ENCODE measurements around the gene STK24.
A peak's percentile ranks its signal among the peaks of the same experiment; 100 is the strongest.
"Not testable (repeated sequence)": the region's sequence is repeated elsewhere in the genome, so short reads cannot be mapped to it uniquely, and the experiment has no call there.

The STK24 gene

DNA sequence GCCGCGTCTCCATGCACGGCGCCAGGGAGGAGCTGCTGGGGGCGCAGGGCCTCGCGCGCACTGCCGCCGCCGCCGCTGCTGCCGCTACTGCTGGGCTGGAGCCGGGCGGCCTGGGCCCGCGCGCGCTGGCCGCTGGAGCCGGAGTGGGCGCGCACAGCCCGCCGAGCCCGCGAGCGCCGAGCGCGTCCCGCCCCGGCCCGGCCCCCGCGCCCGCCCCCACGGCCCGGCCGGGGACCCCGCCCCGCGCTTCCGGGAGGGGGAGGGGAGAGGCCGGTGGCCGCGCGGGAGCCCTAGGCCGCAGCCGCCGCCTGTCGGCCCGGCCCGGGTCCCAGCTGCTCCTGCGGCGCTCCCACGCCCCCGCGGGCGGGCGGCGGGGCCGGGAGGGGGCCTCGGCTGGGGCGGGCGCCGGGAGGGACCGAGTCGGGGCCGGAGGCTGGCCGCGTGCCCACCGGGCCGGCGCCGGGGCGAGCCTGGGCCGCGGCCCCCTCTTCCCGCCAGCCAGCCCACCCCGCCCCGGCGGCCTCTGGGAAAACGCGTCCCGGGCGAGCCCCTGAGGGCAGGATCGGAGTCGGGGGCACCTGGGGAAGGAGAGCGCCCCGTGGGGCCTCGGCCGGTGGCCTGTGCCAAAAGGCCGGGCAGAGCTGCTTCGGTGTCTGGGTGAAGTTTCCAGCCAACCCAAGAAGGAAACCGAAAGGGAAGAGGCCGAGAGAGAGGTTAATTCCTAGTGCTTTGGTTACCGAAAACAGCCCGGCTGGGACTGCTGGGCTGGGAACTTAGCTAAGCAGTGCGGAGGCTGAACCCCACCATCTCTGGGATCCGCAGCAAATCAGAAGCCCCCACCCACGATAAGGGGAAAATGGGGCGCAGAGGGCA is at the start of gene STK24:
STK24 (minus strand) TSS at position 145 of the 873 bp plus-strand sequence. CDS start 321 bp downstream, outside the sequence.
- peak; percentile 77 for DNase-seq

DNA sequence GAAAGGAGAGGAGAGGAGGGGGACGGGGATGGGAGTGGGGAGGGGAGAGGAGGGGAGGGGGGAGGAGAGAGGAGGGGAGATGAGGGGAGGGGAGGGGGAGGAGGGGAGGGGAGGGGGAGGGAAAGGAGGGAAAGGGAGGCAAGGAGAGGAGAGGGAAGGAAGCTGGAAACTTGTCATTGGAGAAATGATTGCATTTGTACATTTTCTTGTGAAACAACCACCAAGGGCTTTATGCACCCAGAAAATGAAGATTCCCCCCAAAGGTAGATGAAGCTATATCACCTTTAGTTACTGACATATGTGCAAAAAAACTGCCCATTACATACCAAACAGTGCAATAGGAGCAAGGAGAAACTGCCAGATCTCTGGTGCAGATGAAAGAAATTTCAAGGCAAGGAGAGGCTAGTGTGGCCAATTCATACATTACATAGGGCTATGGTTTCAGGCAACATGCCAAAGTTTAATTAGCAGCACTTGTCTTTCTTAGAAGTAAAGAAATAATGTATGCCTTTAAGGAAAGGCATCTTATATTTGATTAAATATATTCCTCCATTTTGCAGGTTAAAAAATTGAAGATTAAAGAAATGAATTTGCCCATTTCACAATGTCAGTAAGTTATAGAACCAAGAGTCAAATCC is 49.5 kb upstream of the STK24 start:
- no peak for DNase-seq

DNA sequence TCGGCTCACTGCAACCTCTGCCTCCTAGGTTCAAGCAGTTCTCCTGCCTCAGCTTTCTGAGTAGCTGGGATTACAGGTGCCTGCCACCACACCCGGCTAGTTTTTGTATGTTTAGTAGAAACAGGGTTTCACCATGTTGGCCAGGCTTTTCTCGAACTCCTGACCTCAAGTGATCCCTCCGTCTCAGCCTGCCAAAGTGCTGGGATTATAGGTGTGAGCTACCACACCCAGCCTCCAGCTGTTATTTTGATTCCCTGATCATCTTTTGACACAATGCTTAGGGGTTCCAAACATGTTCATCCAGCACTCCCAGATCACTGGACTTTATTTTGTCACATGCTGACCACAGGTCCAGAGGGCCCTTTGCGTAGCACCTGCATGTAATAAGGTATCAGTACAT is 47.7 kb upstream of the STK24 start:
- not testable (repeated sequence) for DNase-seq

DNA sequence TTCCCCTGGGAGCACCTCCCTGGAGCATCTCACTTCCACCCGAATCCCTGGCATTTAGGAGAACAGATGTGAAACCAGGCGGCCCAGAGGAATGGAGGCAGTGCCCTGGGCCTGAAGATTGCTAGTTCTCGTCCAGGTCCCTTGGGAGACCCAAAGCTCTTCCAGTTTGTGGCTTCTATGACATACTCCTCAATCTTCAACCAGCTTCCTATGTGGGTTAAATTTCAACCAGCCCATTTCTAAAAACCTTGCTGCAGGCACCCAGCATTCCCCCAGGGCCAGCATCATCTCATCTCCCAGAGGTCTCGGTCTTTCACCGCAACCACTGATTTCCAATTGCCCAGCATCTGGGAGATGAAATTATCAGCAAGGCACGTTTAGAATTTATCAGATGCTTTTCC is 46.0 kb upstream of the STK24 start:
- no peak for DNase-seq

DNA sequence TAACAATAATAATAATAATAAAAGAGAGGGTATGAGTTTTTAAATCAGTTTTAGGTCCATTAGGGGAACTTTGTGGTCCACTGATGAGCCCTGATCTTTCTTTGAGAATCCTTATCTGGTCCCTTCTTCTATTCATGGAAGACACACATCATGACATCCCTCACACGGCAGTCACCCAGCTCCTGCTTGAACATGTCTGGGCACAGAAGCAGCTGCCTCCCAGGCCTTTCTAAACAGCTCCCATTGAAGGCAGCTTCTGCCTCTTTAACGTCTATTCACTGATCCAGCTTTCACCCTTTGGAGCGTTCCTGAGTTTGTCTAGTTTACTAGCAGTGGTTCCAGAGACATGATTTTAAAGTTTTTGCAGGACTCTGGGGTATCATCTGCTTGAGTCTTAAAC is 42.6 kb upstream of the STK24 start:
- DNase-seq: no peak

DNA sequence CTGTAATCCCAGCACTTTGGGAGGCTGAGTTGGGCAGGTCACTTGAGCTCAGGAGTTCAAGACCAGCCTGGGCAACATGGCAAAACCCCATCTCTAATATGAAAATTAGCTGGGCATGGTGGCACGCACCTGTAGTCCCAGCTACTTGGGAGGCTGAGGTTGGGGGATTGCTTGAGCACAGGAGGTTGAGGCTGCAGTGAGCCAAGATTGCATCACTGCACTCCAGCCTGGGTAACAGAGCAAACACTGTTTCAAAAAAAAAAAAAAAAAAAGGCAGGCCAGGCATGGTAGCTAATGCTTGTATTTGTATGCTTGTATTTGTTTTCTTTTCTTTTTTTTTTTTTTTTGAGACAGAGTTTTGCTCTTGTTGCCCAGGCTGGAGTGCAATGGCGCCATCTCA is 38.7 kb upstream of the STK24 start:
- not testable (repeated sequence) for DNase-seq

DNA sequence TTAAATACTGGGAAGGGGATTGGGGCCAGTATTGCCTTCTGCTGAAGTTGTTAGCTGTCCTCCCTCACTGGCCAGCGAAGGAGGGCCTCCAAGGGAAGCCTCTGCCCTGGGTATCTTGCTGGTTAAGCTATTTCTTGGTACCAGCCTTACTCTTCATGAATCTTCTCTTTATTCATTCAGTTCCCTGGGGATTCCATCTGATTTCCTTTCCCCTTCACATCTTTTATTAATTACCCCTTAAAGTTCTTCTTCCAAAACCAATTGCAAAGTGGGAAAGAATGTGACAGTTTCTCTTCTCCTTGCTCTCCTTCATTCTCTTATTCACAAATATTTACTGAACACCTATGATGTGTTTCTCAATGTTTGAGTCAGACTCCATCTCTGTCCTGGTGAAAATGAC is 36.7 kb upstream of the STK24 start:
- DNase-seq: no peak

DNA sequence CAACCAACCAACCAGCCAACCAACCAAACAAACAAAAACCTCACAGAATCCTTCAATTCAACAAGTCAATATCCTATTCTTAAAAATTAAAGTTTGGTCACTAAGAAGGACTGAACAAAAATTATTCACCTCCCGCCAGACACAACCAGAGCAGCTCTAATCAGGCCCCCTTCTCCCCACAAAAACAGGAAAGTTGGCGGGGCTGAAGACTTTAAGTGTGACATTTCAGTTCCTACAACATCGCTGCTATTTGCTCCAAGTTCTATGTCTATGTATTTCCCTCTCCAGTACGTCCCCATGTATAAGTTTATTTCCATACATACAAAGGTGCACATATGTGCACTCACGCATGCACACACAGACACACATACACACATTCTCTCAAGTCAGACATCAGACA is 32.8 kb upstream of the STK24 start:
- DNase-seq: no peak

DNA sequence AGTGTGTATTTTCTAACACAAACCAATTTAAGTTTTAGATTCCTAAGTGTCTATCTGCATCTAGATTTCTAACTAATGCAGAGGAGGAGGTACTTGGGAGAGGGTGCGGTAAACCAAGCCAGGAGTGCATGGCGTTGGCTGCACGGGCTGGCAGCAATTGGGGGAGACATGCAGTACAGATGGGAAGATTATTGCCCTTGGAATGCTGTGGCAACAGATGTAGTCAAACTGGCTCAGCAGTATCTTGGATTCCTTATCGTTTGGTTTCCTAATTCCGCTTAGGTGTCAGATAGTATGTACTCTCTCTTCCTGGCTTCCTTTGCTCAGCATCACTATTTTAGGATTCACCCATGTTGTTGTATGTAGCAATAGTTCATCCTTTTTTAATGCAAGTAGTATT is 29.4 kb upstream of the STK24 start:
- peak; percentile 76 for DNase-seq

DNA sequence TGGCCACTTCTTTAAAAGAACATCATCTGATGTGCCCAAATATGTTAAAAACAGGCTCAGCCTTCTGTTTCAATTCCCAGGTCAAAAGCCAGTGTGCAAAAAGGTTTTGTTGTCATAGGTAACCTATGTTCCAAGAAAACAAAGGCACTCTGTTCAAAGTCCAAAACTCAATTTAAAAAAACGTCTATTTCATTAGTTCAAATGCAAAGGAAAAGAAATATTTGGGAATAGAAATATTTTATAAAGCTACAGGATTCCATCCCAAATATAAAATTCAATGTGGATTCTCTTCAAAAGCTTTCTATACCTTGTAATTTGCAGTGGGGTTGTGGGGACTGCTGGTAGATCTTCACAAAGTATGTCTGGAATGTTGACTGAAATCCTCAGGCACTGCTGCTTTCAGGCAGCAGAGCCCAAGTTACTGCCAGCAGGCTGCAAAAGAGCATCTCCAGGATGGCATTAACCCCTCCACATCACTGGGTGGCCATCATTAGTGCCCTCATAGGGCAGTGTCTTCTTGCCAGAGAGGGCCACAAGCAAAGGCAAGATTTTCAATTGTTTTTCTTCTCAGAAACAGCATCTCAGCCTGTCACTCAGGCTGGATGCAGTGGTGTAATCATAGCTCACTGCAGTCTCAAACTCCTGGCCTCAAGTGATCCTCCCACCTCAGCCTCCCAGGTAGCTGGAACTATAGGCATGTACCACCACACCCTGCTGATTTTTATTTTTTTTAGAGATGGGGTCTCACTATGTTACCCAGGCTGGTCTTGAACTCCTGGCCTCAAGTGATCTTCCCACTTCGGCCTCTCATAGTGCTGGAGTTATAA is 22.8 kb upstream of the STK24 start:
- DNase-seq: peak; percentile 76

DNA sequence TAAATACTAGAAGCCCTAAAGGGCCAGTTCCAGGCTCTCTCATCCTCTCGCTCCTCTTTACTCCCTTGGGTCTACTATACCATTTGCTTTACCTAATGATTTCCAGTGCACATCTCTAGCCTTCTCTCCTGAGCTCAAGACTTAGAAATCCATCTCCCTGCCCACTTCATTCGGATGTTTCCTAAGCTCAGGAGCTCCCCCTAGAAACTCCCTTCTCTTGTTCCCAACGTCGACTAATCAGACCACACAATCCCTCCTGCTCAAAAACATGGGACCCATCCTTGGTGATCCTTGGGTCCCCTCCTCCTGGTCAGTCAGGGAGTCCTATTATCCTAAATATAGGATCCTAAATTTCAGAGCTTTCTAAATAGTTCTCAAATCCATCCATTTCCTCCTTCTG is 21.1 kb upstream of the STK24 start:
- DNase-seq: no peak

DNA sequence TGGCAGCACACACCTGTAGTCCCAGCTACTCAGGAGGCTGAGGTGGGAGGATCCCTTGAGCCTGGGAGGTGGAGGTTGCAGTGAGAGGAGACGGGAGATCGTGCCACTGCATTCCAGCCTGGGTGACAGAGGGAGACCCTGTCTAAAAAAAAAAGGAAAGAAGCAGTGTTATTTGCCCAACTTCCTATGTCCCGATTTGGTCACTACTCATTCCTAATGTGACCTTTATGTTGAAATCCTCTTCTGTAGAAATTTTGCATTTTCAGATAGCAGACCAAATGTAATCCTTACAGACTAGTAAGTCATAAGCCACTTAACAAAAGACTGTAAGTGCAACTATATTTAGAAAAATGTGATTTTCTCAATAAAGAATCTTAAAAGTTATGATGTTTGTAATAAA is 18.2 kb upstream of the STK24 start:
- DNase-seq: no peak

DNA sequence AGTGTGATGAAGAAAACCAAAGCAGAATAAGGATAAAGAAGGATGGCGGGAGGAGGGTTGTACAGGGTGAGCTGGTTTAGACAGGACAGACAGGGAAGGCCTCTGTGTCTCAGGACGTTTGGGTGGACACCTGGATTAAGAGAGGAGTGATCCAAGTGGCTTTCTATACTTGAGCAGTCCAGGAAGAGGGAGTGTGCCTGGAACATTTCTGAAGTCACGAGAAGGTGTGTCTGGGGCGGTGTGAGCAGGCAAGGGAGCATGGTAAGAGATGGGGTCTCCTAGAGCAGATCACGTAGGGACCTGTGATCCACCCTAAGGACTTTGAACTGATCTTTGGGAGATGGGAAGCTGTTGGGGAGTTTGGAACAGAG is 15.4 kb upstream of the STK24 start:
- DNase-seq: no peak

DNA sequence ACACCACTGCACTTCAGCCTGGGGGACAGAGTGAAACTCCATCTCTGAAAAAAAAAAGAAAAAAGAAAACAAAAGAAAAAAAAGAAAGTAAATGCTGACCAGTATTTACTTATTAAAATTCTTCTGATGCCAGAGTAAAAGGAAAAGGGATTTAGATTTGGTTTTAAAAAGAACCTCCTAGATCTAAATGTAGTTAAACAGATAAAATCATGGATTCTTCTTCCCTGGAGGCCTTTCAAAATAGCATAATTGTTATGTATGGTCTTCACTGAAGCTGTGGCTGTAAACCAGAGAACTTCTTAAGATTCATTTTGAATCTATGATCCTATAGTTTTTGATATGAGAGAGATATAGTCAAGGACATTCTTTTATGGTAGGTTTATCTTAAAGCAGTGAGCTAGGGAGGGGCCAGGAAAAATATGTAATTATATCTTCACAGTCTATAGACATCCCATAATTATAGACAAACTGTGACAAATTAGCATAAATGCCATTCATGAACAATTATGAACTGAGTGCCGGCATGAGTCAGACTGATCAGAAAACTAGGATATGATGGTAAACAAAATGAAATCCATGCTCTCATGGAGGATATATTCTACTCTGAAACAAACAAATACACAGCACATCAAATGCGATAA is 14.9 kb upstream of the STK24 start:
- DNase-seq: no peak

DNA sequence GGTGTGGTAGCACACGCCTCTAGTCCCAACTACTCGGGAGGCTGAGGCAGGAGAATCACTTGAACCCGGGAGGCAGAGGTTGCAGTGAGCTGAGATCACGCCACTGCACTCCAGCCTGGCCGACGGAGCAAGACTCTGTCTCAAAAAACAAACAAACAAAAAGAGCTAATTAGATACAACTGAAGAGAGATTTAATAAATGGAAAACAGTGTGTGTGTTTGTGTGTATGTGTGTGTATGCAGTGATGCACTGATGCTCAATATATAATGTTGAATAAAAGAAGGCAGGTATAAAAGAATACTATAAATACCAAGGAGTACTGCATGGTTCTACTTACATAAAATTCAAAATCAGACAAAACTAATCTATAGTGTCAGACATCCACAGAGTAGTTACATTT is 13.6 kb upstream of the STK24 start:
- not testable (repeated sequence) for DNase-seq

DNA sequence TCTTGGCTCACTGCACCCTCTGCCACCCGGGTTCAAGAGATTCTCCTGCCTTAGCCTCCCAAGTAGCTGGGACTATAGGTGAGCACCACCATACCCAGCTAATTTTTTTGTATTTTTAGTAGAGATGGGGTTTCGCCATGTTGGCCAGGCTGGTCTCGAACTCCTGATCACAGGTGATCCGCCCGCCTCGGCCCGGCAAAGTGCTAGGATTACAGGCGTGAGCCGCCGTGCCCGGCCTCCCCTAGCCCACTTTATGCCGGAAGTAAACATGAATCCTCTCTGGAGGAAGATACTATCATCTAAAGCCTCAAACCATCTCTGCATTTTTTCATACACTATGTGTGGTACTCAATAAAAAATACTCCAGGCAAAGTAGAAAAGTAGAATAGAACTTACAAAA is 12.6 kb upstream of the STK24 start:
- not testable (repeated sequence) for DNase-seq

DNA sequence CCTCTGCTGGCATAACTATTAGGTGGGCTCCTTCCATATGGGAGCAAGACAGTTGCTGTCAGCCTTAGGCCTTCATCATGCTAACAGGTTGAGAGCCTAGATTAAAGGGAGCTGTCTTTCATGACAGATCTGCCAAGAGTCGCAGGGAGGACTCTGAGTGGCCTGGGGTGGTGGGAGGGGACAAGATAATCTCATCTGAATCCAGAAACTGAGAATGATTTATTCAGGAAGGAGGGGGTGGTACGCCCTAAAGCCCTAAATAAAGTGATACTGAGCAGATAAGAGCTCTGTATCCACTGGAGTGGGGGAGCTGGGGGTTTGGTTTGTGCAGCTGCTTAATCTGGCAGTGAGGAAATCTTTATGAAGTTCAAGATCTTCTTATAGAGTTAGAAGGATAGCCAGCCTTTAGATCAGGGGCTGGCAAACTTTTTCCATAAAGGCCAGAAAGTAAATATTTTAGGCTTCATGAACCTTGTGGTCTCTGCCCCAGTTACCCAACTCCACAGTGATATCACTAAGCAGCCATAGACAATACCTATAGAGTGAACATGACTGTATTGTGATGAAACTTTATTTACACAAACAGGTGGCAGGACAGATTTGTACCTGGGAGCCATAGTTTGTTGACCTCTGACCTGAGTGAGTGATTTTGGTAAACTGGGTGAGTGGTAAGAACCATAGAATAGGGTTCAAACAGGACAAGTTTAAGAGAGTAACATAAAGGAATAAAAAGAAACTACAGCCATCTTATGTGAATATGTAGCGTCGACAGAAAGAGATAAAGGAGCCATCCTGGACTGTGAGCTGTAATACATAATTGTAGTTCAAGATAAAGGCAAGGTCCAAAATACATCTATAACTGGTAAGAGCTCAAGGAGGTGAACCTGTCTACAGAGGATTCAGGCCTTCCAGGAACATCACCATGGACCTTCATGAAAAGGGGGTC is 9.8 kb upstream of the STK24 start:
- DNase-seq: no peak

DNA sequence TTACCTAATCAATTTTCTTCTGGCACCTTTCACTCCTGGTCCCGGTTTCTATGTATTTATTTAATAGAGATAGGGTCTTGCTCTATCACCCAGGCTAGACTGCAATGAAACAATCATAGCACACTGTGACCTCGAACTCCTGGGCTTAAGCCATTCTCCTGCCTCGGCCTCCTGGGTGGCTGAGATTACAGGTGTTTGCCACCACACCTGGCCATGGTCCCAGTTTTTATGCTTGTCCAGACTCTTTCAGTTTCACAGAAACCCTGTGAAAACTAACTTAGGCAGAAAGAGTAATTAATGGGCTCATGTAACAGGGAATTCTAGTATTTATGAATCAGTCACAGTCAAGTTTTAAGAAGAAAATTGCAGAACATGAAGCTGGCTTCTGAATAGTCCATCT is 9.0 kb upstream of the STK24 start:
- no peak for DNase-seq

DNA sequence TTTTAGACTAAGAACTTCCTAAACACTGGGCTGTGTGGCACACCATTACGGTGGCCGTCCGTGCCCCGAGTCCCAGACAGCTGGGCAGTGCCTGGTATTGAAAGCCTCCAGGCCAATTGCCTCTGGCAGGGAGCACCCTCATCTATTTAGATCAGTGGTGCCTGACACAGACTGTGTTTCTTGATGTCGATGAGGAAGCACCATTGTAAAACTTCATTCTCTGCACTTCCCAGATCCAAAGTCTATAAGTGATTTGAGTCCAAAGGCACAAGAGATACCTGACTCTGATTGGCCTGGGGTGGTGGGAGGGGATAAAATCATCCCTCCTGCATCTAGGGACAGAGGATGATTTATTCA is 8.5 kb upstream of the STK24 start:
- DNase-seq: no peak

DNA sequence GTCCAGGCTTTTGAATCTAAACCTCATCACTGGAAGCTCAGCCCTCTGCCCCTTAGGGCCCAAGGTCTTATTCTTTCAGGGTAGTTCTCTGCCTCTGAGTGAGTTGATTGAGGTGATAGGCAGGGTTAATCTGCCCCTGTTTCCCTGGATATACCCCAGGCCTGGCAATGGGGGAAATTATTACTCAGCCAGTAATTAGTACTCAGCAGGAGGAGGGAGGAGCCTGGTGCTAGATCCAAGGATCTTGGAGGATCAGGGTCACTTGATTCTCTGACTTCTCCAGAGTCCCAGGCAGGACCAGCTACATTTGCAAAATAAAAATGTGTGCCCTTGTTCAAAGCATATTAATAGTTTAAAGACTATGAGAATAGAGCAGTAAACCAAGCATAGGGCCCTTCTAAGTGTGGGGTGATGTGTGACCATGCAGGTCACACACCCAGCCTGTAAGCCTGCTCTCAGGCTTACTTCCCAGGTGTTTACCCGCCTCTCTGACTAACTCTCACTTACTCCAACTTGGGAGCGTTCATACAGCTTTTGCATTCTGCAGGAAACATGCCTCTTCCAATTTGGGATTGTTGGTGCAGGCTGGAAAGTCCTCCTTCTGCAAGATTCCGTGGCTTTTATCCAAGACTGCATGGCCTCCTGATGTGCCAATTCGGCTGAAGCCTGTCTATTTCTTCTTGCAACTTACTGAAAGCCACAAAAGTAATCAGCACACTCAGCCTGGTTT is 7.9 kb upstream of the STK24 start:
- DNase-seq: no peak

DNA sequence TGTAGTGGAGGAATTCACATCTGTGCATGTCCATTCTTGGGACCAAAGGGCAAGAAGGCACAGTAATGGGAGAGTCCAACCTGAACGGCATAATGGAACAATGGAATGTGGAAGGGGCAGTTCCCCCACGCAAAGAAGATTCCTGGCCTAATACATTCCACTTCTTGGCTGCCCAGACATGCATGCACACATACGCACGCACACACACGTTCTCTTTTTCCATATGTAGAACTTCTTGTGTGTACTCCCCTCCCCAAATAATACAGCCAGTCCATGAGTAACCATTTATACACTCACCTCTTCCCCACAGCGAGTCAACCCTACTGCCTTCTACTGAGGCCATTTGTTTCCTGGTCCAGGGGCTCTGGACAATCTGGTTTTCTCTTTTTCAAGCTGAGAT is 6.0 kb upstream of the STK24 start:
- no peak for DNase-seq

Data from islet precursor cell (in vitro differentiated cells).